GM19397 (cell line): ENCODE measurements around the gene ADAMTS13.
"Not testable (repeated sequence)": the region's sequence is repeated elsewhere in the genome, so short reads cannot be mapped to it uniquely, and the experiment has no call there.

Experiments
- ATAC-seq: cut with Tn5 transposase; IDR thresholded peaks from one replicate; pipeline ENCODE4 v1.9.1; 2021; ENCODE audit warnings: mild to moderate bottlenecking, moderate library complexity; ENCODE audit not compliant: unreplicated experiment

The ADAMTS13 gene

DNA sequence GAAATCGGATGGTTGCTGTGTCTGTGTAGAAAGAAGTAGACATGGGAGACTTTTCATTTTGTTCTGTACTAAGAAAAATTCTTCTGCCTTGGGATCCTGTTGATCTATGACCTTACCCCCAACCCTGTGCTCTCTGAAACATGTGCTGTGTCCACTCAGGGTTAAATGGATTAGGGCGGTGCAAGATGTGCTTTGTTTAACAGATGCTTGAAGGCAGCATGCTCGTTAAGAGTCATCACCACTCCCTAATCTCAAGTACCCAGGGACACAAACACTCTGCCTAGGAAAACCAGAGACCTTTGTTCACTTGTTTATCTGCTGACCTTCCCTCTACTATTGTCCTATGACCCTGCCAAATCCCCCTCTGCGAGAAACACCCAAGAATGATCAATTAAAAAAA is 30.7 kb upstream of the ADAMTS13 start:
- not testable (repeated sequence) for ATAC-seq

DNA sequence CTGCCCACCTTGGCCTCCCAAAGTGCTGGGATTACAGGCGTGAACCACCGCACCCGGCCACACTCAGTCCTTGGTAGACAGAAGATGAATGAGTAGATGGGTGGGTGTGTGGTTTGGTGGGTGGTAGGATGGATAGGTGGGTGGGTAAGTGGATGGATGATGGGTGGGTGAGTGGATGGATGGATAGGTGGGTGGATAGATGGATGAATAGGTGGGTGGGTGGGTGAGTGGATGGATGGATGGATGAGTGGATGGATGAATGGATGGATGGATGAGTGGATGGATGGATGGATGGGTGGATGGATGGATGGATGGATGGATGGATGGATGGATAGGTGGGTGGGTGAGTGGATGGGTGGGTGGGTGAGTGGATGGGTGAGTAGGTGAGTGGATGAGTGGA is 29.9 kb upstream of the ADAMTS13 start:
- ATAC-seq, result not testable (repeated sequence)

DNA sequence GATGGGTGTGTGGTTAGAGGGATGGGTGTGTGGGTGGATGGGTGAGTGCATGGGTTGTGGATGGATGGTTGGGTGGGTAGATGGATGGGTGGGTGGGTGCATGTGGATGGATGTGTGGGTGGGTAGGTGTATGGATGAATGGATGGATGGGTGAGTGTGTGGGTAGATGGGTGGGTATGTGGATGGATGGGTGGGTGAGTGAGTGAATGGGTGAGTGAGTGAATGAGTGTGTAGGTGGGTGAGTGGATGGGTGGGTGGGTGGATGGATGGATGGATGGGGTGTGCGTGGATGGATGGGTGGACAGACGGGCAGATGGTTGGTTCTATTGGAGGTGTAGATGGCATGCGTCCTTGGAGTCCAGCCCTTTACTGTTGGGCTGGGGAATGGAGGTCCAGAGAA is 28.8 kb upstream of the ADAMTS13 start:
- ATAC-seq, result no peak

DNA sequence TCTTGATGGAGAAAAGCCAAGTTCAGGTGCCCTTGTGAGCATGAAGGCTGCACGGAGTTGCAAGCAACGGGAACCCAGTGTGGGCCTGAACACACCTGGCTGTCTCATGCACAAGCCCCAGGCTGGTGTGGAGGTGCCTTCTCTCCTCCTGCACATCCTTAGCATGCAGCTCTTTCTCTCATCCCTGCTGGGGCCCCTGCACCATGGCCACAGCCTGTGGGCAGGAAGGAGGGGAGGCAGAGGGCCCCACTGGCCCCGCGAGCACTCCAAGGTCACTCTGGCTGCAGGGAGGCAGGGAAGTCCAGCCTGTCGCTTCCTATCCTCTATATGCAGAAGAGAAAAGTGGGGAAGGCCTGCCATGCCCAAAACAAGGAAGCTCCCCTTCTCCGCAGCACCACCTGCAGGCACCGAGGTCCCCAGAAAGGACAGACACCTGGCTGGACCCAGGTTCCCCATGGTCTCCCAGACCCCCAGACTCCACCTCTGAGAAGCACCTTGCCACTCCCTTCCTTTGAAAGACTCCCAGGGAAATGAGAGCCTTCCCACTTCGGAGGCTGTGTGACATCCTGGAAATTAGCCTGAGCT is 27.4 kb upstream of the ADAMTS13 start:
- ATAC-seq, result no peak

DNA sequence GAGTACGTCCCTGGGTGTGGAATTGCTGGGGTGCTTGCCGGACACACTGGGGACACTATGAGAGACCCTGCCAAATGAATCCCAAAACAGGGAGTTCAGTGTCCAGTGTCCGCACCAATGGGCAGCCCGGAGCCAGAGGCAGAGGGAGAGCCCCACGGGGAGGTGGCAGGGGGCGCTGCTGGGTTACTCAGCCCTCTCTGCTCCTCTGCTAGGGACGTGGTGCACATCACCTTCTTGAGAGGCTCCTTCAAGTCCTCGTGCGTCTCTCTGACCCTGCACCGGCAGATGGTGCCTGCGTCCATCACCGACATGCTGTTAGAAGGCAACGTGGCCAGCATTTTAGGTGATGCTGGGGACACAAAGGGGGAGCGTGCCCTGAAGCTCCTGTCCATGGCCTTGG is 25.2 kb upstream of the ADAMTS13 start:
- ATAC-seq, result no peak

DNA sequence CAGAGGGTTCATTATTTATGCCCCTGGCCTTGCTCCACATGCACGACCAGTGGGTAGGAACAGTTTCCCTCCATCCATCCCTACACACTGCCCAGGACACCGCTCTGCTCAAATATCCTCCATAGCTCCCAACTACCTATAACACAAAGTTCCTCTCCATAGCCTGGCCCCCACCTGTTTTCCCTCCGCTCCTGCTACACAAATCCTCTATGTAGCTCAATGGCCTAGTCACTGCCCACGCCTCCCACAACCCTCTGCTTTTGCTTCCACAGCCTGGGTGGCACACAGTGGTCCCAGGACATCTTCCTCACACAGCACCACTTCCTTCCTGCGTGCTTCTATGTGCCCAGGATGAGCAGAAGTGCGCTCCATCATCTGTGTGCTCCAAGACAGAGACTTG is 24.8 kb upstream of the ADAMTS13 start:
- no peak for ATAC-seq

DNA sequence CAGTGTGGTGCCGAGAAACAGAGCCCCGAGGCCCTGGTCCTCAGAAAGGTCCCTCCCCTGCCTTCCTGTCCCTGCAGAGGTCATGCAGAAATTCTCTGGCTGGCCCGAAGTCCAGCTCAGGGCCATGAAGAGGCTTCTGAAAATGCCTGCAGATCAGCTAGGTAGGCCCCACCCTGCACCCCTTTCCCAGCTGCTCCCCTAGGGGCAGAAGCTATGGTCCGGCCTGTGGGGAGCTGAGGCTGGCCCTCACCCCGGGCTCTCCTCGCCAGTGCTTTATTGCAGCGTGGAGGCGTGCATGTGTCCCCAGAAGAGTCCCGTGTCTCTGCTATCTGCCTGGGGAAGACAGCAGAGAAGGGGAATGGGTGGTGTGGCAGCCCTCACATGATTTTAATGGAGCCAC is 24.3 kb upstream of the ADAMTS13 start:
- no peak for ATAC-seq

DNA sequence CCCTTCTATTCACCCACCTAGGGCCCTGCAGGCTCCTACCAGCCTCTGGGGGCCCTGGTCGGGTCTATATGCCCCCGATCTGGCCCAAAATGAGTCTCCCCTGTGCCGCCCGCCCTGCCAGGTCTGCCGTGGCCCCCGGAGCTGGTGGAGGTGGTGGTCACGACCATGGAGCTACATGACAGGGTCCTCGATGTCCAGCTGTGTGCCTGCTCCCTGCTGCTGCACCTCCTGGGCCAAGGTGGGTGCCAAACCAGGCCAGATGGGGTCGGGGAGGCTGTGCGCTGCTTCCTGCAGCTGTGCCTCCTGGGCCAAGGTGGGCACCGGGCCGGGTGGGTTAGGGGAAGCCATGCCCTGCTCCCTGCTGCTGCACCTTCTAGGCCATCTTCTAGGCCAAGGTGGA is 21.9 kb upstream of the ADAMTS13 start:
- ATAC-seq, result no peak

DNA sequence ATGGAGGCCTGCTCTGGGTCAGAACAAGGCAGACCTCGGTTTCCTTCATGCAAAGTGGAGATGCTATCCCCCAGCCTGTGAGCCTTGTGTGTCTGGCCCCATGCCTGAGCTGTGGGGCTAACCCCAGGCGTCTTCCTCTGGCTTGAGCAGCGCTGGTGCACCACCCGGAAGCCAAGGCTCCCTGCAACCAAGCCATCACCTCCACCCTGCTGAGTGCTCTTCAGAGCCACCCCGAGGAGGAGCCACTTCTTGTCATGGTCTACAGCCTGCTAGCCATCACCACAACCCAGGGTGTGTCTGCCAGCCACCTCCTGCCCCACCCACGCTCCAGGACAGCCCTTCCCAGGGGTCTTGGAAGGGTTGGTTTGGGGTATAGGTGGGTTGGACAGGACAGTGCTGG is 20.6 kb upstream of the ADAMTS13 start:
- ATAC-seq, result no peak

DNA sequence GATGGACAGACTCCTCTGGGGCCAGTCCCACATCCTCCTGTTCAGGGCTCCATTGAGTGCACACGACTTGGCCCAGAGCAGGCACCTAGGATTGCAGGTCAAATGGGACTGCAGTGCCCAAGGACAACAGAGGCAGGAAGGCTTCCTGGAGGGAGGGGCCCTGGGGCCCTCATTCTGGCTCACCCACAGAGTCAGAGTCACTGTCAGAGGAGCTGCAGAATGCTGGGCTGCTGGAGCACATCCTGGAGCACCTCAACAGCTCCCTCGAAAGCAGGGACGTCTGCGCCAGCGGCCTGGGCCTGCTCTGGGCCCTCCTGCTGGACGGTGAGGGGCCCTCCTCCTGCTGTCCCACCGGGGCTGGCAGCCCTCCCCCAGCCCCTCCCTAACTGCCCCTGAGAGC is 19.5 kb upstream of the ADAMTS13 start:
- no peak for ATAC-seq

DNA sequence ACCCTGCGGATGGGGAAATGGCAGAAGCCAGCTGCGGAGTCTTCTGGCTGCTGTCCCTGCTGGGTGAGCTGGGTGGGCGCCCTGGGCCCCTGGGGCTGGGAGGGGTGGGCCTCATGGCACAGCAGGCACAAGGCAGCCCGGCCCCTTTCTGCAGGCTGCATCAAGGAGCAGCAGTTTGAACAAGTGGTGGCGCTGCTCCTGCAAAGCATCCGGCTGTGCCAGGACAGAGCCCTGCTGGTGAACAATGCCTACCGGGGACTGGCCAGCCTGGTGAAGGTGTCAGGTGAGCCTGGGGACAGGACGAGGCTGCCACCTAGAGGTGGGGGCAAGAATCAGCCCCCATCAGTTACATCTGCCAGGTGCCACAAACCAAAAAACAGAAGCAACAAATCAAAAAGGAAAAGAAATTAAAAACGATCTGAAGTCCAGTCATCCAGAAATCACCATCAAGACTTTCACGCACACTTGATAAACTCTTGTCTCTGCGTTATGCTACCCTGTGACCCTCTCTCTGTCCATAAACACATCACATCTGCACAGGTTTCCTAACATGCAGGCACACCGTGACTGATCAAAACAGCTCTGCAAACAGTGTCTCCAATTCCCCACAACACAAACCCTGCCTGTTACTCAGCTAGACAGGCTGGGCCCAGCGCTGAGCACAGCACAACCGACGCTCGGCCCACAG is 18.3 kb upstream of the ADAMTS13 start:
- ATAC-seq, result no peak

DNA sequence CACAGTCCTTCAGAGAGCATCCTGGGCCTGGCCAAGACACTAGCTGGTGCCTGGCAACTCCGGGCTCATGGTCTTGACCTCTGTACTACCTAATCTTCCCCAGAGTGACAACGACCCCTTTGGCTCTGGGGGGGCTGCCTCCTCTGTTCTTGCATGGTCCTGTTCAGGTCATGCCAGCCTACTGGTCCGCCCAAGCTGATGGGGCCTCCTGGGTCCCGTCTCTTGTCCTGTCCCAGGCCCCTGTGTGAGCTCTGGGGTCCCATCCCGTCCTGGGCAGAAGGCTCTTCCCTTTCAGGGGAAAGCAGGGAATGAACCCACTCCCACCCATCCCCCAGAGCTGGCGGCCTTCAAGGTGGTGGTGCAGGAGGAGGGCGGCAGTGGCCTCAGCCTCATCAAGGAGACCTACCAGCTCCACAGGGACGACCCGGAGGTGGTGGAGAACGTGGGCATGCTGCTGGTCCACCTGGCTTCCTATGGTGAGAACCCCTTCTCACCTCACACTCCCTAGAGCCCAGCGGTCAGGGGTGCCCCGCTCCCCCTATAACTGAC is 17.6 kb upstream of the ADAMTS13 start:
- no peak for ATAC-seq

DNA sequence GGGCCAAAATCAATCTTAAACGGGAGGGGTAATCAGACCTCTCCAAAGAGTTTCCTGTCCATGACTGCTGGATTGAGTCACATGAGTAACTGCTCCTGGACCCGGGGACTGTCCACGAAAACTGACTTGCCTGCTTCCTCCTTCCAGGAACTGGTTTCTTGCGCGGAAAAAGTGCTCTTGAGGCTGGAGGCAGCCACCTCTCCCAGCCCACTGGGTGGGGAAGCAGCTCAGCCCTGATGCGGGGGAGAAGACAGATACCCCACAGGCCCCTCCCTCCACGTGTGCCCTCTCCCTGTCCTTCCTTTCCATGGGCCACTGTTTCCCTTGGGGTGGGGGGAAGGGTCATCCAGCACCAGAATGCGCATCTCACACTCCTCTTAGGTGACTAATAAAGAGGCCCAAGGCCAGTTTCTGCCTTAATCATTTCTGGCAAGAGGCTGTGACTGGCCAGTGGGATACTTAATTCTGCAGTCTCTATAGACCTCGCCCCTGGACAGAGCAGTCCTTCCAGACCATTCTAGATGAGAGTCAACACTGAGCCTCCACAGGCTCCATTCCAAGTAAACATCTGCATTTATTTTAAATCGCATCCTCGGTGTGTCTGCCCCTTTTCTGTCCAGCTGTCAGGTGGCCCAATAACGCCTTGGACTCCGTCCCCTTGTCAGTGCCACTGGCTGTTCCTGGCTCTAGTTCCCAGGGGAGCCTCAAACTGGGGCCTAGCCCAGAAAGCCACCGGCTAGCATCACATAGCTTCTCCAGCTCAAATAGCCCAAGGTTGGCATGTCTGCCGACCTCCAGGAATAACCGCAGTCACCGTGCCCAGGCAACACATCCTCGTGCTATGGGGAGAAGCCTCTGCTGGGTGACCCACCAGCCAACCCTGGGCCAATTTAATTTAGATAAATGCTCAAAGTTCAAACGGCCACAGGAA is 16.4 kb upstream of the ADAMTS13 start:
- no peak for ATAC-seq

DNA sequence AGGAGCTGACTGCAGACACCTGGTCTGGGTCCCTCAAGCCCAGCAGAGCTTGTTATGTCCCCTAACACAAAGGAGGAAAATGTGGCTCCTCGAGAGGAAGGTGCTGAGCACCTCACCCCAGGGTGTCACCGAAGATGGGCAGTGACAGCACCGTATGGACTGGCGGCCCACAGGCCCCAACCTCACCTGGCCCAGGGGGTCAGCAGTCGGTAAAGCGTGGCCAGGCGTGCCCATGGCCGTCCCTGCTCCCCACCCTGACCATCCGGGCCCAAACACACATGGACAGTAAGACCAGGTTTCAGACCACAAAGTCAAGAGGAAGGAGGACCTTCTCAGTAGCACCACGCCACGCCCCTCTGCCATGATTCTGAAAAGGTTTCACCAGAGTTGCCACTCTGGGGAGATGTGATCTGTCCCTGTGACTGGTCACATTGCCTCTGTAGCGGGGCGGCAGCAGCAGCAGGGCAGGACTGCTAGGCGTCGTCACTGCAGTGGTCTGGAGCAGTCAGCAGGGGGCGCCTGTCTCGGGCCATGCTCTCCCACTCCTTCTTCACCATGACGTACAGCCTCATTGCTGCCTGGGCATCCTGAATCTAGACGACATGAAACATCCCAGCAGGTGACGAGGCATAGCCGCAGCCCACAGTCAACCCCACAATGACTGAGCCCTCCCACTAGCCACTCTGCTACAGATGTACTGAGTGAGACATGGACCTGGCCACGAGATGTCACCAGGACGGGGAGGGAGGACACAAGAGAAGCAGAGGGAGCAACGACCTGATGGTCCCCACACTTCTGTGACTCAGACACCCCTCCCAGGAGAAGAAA is 15.5 kb upstream of the ADAMTS13 start:
- ATAC-seq, result peak; percentile 59

DNA sequence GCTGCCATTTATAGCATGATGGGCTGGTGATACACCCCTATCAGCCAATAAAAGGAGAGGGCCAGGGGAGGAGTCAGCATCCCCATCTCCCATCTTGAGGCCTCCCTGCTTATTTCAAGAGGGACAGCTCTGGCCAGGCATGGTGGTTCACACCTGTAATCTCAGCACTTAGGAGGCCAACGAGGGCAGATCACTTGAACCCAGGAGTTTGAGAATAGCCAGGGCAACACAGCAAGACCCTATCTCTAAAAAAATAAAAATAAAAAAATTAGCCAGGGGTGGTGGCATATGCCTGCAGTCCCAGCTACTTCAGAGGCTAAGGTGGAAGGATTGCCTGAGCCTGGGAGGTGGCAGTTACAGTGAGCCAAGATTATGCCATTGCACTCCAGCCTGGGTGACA is 14.1 kb upstream of the ADAMTS13 start:
- ATAC-seq, result no peak

DNA sequence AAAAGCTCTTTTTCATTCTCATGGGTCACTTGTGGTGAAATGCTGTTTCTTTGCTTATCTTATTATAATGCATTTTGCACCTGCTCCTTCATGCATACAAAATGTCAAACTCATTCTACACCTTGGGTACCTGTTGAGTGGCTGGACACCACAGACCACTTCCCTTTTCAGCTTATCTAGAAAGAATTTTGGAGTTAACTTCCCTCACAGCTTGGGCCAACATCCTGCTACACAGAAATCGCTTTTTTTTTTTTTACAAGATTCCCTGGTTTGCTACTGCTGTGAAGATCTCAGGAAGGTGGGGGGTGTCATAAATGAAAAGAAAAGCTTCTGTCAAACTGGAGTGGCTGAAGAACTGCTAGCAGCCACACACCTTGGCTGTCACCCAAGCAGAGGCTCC is 7.0 kb upstream of the ADAMTS13 start:
- ATAC-seq, result no peak

DNA sequence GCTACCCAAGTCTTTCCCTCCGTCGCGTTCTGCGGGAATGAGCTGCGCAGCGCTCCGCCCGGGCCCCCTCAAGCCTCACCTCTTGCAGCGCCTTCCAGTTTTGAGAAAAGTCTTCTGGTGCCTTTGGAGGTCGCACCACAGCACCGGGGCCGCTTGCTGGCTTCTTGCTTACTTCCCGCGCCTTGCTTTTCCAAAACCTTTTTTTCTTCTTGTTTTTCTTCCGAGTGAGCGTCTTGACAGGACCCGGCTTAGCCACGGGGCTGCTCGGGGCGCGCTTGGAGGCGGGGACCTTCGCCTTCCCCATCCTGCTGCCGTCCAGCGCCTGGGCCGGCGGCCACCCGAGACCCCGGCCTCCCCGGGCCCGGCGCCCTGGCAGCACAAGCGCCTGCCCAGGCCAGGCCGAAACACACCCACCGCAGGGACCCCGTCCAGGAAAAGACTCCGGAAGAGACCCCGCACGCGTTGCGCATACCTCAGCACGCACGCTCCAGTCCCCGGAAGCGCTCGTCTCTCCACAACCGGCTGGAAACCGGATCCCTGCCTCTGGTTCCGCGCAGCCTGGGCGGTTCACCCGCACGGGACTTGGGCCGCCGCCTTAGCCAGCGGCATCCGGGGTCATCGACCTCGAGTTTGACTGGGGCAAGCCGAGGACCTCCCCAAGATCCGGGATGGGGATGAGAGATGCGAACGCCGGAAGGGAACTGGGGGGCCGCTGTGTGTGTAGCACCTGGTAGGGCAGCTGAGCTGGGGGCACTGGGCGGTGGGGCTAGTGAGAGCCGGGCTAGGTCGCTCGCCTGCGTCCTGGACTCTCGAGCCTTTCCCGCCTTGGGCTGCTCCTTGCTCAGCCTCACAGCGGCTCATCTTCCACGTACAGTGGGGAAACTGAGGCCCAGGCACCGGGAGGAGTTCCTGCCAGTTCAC is 4.4 kb upstream of the ADAMTS13 start, which contains the start of gene REXO4:
Gene REXO4, minus strand, starts transcription at position 470 of the 921 bp plus-strand sequence. Its CDS starts 166 bp downstream, at position 304.
- peak; percentile 76 for ATAC-seq

DNA sequence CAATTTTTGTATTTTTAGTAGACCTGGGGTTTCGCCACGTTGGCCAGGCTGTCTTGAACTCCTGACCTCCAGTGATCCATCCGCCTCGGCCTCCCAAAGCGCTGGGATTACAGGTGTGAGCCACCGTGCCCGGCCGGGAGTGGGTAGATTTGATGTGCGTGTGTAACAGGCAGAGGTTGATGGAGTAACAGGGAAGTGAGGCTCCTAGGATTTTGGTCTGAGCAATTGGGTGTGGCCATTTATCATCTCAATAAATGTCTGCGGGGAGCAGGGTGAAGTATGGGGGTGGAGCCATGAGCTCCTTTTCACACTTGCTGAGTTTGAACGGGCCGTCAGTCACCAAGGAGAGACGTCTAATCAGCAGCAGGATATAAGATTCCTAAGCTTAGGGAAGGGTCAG is 3.2 kb upstream of the ADAMTS13 start:
- no peak for ATAC-seq

DNA sequence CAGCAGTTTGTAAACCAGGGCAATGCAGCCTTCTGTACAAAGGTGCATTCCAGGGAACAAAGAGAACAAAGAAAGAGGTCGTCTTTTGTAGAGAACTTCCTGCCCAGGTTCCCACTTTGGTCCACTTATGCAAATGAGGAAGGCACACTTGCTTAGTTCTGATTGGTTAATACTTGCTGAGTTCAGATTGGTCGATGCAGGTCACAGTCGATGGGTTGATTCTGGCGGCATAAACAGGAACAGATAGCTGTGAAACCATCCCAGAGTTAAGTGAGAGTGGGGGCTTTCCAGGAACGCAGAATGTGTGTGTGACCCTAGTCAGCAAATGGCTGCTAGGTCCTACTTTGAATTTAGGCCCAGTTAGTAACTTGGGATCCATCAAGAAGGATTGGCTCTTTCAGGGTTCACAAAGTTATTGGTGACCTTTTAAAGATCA is 1.8 kb upstream of the ADAMTS13 start:
- no peak for ATAC-seq
